Measurements from ENCODE around the gene DUSP14. TPM values are rescaled to one million over a fixed set of nuclear protein-coding genes. Genes with fewer than 3 reads are reported as not detected.

DUSP14 gene
- total RNA-seq, 6 donors from 2014 or later = 4.2 to 40.0 (median 9.4) TPM

- 87 to 88% methylated on average over 2 of the region's 2 CpGs for WGBS, 2 donors
- H3K36me3 ChIP-seq = no peaks in the 10 kb centered on the region
- H3K27ac ChIP-seq = no peak overlapping the region
Measured at GRCh38 chr17:37493249-37494027, 3.7 kb downstream of the DUSP14 start.

GRCh38 chr17:37494401-37494831 lies 4.7 kb downstream of the DUSP14 start:
- DNase-seq (no peak), ATAC-seq (ENCODE audit: low FRiP score in 2 of 2) (no peak)
- Histone ChIP-seq H3K27ac (no peak overlapping the region), H3K27me3 (peaks cover 0 to 4% (median 0%) of the 10 kb centered on the region in 4 donors), H3K9me3 (no peaks in the 10 kb centered on the region), H3K4me1 (peaks cover 8 to 15% (median 11%) of the 10 kb centered on the region in 4 donors), H3K4me3 (no peak overlapping the region), H3K36me3 (no peaks in the 10 kb centered on the region)
- 76 to 85% methylated on average over 3 of the region's 3 CpGs for WGBS, 2 donors
- TF ChIP-seq POLR2A (IDR thresholded peaks at IDR 0.05) (no peak), CTCF (IDR thresholded peaks at IDR 0.05) (no peak), EP300 (IDR thresholded peaks at IDR 0.05) (no peak), POLR2AphosphoS5 (IDR thresholded peaks at IDR 0.05) (no peak)

More at GRCh38 chr17:37493249-37494027, 3.7 kb downstream of the DUSP14 start:
- DNase-seq = no peak
- TF ChIP-seq CTCF (IDR thresholded peaks at IDR 0.05) (no peak), POLR2A (IDR thresholded peaks at IDR 0.05) (no peak), POLR2AphosphoS5 (IDR thresholded peaks at IDR 0.05) (no peak), EP300 (IDR thresholded peaks at IDR 0.05) (no peak)
- Histone ChIP-seq H3K4me1 (peaks cover 13 to 25% (median 18%) of the 10 kb centered on the region in 4 donors), H3K27me3 (peaks cover 0 to 4% (median 0%) of the 10 kb centered on the region in 4 donors), H3K9me3 (no peaks in the 10 kb centered on the region), H3K4me3 (no peak overlapping the region)
- ATAC-seq (ENCODE audit: low FRiP score in 2 of 2) = no peak

- 86 to 92% methylated on average over 8 of the region's 8 CpGs for WGBS, 2 donors
- no peaks in the 10 kb centered on the region for H3K36me3 ChIP-seq
- DNase-seq (no peak), ATAC-seq (ENCODE audit: low FRiP score in 2 of 2) (no peak)
- H3K27me3 ChIP-seq = peaks cover 0 to 3% (median 0%) of the 10 kb centered on the region in 4 donors
- no peak for TF ChIP-seq CTCF (IDR thresholded peaks at IDR 0.05)
- no peak for TF ChIP-seq EP300 (IDR thresholded peaks at IDR 0.05)
- TF ChIP-seq POLR2A (IDR thresholded peaks at IDR 0.05) = no peak
- TF ChIP-seq POLR2AphosphoS5 (IDR thresholded peaks at IDR 0.05) = no peak
- no peak overlapping the region for H3K27ac ChIP-seq
- peaks cover 8 to 14% (median 11%) of the 10 kb centered on the region in 4 donors for H3K4me1 ChIP-seq
- no peaks in the 10 kb centered on the region for H3K9me3 ChIP-seq
- H3K4me3 ChIP-seq = no peak overlapping the region
Measured at GRCh38 chr17:37494971-37495370, 5.3 kb downstream of the DUSP14 start.

GRCh38 chr17:37500378-37500777 lies 10.7 kb downstream of the DUSP14 start:
- no peaks in the 10 kb centered on the region for H3K4me1 ChIP-seq
- H3K9me3 ChIP-seq = no peaks in the 10 kb centered on the region
- no peak overlapping the region for H3K27ac ChIP-seq
- H3K36me3 ChIP-seq = no peaks in the 10 kb centered on the region
- ATAC-seq (ENCODE audit: low FRiP score in 2 of 2) = no peak
- TF ChIP-seq POLR2AphosphoS5 (IDR thresholded peaks at IDR 0.05) (no peak), POLR2A (IDR thresholded peaks at IDR 0.05) (no peak), EP300 (IDR thresholded peaks at IDR 0.05) (no peak), CTCF (IDR thresholded peaks at IDR 0.05) (no peak)
- DNase-seq = no peak
- H3K4me3 ChIP-seq = no peak overlapping the region
- no peaks in the 10 kb centered on the region for H3K27me3 ChIP-seq

Data from upper lobe of left lung (tissue), 6 donors.